HL-60 (cell line): ENCODE results near the gene NADSYN1.

Experiments
- DNase-seq, 2 experiments: peaks; one replicate each; pipeline ENCODE4 v3.0.0-alpha.2; 2010 to 2020; ENCODE audit warnings: low read depth in 1 of 2, low spot score in 1 of 2
- H3K27ac ChIP-seq: fragments of 250-450 bp; sonication (Bioruptor Pico); replicated peaks from 2 replicates; pipeline ENCODE4 v1.5.1; 2020; ENCODE audit warnings: mild to moderate bottlenecking, moderate library complexity
- H3K27me3 ChIP-seq: fragments of 250-450 bp; sonication (Bioruptor Pico); 2 replicates; pipeline ENCODE4 v1.5.1; 2021; ENCODE audit warnings: mild to moderate bottlenecking, moderate library complexity; ENCODE audit not compliant: insufficient read depth, poor library complexity, severe bottlenecking
- H3K4me3 ChIP-seq: replicated peaks from 2 replicates; pipeline ENCODE4 v1.5.1; 2011; ENCODE audit warnings: mild to moderate bottlenecking, control low read depth, low read length; ENCODE audit not compliant: insufficient read depth
- GABPA ChIP-seq: IDR thresholded peaks from 2 replicates; pipeline ENCODE4 v1.6.1; 2012; ENCODE audit warnings: low read depth
- POLR2AphosphoS5 ChIP-seq: IDR thresholded peaks from 2 replicates; pipeline ENCODE4 v1.6.1; 2012; ENCODE audit warnings: low read depth
- SPI1 ChIP-seq: IDR thresholded peaks from 2 replicates; pipeline ENCODE4 v1.6.1; 2012; ENCODE audit warnings: low read depth, mild to moderate bottlenecking, borderline replicate concordance
- TF ChIP-seq, protein P1 (sequence below): IDR thresholded peaks from 2 replicates; pipeline ENCODE4 v1.6.1; 2012; ENCODE audit warnings: low read depth; ENCODE audit not compliant: insufficient replicate concordance
- TF ChIP-seq, protein P2 (sequence below): IDR thresholded peaks from one replicate; pipeline ENCODE4 v1.5.1; 2011; ENCODE audit warnings: low read length, control low read depth, inconsistent platforms; ENCODE audit not compliant: insufficient read depth

Gene NADSYN1

DNA sequence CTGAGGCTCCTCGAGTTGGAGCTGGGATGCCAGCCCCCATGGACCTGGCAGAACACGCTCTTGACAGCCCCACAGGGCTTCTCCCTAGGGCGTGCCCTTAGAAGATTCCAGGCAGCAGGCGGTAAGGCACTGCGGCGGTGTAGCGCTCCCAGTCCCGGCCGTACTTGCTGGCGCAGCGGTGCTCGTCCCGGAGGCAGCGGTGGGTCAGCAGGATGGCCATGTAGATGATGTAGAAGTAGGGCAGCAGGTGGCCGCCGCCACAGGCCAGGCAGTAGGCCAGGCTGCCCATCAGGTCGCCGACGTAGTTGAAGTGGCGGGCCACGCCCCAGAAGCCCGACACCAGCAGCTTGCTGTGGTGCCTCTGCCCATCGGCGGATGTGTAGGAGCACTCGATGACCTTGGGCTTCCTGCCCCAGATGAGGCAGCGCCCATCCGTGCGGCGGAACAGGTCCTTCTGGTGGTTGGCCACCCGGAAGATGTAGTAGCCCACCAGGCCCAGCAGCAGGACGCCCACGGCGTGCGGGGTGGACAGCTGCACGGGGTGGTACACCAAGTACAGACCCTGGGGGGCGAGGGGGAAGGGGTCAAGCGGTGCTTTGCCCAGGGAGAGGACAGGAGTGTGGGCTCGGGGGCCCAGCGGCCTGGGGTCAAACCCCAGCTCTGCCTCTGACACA is 17.6 kb upstream of the NADSYN1 start:
- DNase-seq: no peak
- H3K4me3 ChIP-seq: no peak overlapping the region
- H3K27me3 ChIP-seq: no peaks in the 10 kb centered on the region
- TF ChIP-seq, protein P1, sequence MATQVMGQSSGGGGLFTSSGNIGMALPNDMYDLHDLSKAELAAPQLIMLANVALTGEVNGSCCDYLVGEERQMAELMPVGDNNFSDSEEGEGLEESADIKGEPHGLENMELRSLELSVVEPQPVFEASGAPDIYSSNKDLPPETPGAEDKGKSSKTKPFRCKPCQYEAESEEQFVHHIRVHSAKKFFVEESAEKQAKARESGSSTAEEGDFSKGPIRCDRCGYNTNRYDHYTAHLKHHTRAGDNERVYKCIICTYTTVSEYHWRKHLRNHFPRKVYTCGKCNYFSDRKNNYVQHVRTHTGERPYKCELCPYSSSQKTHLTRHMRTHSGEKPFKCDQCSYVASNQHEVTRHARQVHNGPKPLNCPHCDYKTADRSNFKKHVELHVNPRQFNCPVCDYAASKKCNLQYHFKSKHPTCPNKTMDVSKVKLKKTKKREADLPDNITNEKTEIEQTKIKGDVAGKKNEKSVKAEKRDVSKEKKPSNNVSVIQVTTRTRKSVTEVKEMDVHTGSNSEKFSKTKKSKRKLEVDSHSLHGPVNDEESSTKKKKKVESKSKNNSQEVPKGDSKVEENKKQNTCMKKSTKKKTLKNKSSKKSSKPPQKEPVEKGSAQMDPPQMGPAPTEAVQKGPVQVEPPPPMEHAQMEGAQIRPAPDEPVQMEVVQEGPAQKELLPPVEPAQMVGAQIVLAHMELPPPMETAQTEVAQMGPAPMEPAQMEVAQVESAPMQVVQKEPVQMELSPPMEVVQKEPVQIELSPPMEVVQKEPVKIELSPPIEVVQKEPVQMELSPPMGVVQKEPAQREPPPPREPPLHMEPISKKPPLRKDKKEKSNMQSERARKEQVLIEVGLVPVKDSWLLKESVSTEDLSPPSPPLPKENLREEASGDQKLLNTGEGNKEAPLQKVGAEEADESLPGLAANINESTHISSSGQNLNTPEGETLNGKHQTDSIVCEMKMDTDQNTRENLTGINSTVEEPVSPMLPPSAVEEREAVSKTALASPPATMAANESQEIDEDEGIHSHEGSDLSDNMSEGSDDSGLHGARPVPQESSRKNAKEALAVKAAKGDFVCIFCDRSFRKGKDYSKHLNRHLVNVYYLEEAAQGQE: no peak
- TF ChIP-seq, protein P2, sequence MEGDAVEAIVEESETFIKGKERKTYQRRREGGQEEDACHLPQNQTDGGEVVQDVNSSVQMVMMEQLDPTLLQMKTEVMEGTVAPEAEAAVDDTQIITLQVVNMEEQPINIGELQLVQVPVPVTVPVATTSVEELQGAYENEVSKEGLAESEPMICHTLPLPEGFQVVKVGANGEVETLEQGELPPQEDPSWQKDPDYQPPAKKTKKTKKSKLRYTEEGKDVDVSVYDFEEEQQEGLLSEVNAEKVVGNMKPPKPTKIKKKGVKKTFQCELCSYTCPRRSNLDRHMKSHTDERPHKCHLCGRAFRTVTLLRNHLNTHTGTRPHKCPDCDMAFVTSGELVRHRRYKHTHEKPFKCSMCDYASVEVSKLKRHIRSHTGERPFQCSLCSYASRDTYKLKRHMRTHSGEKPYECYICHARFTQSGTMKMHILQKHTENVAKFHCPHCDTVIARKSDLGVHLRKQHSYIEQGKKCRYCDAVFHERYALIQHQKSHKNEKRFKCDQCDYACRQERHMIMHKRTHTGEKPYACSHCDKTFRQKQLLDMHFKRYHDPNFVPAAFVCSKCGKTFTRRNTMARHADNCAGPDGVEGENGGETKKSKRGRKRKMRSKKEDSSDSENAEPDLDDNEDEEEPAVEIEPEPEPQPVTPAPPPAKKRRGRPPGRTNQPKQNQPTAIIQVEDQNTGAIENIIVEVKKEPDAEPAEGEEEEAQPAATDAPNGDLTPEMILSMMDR: no peak
- TF ChIP-seq SPI1 (no peak), GABPA (no peak), POLR2AphosphoS5 (no peak)
- no peak overlapping the region for H3K27ac ChIP-seq

DNA sequence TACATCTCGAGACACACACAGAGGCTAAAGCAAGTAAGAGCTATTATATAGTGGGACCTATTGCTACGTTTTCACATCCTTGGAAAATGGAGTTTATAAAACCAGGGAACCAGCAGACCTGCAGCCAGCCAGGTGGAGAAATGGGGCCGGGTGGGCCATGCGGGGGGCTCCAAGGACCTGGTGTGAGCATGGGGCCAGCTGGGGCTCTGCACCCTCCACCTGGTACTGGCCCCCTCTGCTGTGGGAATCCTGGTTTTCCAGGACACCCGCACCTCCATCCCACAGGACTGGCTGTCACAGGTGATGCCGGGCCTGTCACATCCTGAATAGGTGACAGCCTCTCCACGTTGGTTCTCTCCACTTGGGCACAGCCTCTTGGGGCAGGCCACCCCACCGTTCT is 16.1 kb upstream of the NADSYN1 start:
- H3K27ac ChIP-seq: no peak overlapping the region
- TF ChIP-seq, protein P1: no peak
- TF ChIP-seq SPI1 (no peak), GABPA (no peak), POLR2AphosphoS5 (no peak)
- TF ChIP-seq, protein P2: no peak
- no peak for DNase-seq

DNA sequence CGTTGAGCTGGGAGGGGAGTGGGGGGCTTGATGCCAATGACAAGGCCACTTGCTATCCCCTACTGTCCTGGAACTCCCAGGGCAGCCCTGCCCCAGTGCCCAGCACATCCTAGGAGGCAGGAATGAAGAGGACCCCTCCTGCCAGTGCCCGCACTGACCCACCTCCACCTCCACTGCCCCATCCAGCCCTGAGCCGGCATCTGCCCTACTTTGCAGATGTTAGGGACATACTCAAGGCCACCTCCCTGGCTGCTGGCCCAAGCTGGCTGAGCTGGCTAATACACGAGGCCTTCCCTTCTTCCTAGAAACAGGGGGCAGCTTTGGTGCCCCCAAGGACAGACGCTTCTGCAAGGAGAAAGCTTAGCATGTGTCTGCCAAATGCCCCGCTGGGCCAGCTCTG is 15.6 kb upstream of the NADSYN1 start:
- Histone ChIP-seq H3K4me3 (no peak overlapping the region), H3K27ac (no peak overlapping the region), H3K27me3 (no peaks in the 10 kb centered on the region)
- TF ChIP-seq POLR2AphosphoS5: no peak
- no peak for TF ChIP-seq SPI1
- TF ChIP-seq, protein P1: no peak
- TF ChIP-seq GABPA: no peak
- TF ChIP-seq, protein P2: no peak
- no peak for DNase-seq

More for the DNA sequence above, 16.1 kb upstream of the NADSYN1 start:
- Histone ChIP-seq H3K4me3 (no peak overlapping the region), H3K27me3 (no peaks in the 10 kb centered on the region)
